Islet precursor cell (in vitro differentiated cells): Measurements from ENCODE around the gene MBNL2.

Source experiments
- DNase-seq: peaks from one replicate; pipeline ENCODE4 v3.0.0-alpha.2; 2018

MBNL2 gene

DNA sequence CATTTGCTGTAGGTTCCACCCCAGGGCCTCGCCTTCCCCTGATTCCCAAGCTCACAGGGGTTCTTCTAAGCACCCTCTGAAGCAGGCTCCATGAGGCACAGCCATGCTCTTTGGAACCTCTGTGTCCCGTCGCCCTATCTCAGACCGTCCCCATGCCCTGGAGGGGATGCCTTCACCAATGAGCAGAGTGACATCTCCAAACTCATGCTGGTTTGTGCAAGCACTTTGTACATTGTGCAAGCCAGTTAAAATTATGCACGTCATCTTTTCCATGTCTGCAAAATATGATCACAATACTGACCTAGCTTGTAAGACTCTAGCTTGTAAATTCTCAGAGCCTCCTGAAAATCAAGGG is 165.3 kb downstream of the MBNL2 start:
- no peak for DNase-seq

- no peak for DNase-seq
Measured at GRCh38 chr13:97387890-97388289, 165.8 kb downstream of the MBNL2 start.

DNA sequence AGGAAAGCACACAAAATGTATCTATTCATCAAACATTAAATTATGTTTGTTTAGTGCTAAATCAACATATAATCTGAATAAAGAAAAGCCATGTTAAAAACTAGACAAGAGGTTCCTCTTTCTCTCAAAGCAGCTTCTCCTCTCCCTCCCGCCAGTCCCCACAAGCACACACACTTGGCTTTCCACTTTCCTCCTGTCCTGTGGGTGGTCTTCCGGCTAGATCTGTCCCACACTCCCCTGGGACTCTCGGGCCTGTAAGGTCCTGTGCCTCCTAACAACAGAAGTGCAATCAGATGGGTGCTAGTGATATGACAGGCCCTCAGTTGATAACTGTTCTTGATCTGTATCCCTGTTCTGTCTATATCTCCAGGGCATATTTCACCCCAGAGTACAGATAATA is 166.2 kb downstream of the MBNL2 start:
- DNase-seq, result no peak

DNA sequence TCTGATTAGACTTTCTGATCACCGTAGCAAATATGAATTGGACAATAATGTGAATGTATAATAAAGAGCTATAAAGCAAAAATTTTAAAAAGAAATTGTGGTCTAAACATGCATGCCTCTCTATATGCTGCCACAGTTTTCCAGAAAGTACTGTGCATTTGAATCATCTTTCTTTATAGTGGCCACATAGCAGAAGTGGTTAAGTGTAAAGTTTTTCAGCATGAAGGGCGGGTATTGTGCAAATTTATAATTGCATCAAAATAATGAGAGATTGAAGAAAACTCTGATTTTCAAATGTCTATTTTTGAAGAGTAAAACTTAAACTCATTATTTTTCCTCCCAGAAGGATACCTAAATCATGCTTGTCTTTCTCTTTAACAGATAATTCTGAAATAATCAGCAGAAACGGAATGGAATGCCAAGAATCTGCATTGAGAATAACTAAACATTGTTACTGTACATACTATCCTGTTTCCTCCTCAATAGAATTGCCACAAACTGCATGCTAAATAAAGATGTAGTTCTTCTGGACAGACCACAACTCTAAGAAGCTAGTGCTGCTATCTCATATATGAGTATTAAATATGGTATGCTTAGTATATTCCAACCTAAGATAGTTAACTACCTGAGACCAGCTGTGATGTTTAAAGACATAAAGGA is 168.9 kb downstream of the MBNL2 start:
- DNase-seq, result no peak

- DNase-seq, result no peak
Measured at GRCh38 chr13:97392020-97392419, 169.9 kb downstream of the MBNL2 start.

- no peak for DNase-seq
Measured at GRCh38 chr13:97394542-97394941, 172.4 kb downstream of the MBNL2 start.

DNA sequence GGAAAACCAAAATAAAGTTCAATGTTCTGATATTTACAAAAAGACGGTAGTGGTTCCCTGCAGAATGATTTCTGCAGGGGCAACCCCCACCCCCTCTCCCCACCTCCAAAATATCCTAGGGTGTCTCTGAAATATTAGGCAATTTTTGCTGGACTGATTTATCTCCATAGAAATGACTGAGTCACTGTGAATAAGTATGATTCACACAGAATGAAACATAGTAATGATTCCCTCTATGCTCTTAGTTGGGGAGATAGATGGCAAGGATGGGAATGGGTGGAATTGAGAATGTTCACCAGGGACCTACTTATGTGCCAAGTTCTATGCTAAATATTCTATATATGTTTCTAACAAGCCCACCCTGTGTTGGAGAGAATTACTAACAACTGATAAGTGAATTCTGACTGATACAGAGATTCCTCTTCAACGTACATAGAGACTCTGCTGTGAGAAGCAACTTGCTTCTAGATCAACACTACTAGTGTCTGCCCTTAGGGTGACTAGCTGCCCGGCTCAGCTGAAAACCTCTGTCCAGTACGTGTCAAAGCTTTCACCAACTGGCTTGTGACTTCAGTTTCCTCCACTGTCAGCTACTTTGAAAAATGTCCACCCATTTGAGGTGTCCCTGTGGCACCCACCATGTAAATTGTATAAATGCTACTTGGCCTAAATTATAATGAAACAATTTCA is 173.5 kb downstream of the MBNL2 start:
- DNase-seq, result no peak

GRCh38 chr13:97397267-97397666 is 175.1 kb downstream of the MBNL2 start:
- no peak for DNase-seq

GRCh38 chr13:97401421-97401820 is 179.3 kb downstream of the MBNL2 start:
- DNase-seq, result no peak

DNA sequence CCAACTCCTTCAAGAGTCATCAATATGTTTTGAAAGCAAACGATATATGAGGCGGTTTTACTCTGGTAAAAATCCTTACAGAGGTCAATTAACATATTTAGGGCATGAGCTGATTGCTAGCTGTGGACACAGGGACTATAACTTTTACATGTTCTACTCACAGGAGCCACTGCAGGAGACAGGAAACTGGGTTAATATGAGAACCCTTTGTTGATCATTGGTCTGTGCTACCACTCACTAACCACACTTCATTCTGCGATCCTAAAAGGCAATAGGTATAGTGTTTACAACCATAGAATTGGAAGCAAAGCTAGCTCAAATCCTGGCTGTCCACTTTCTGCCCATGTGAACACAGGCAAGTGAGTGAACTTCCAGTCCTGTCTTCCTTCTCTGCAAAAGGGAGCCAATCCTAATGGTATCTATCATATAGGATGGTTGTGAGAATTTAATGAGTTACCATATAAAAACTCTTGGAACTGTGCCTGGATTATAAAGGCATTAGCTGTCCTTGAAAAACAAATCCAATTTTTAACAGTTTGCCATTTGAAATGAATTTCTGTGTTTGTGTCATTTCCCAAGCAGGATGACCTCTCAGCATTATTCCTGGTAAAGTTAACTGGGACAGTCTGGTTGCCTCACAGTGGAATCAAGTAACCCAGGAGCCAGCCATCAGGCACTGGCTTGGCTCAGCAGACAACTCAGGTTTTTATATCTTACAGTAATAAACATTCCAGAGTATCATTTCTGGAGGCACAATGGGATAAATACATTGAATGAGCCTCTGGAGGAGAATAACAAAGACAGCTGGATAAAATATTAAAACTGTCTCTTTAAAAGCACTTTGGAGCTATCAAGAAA is 182.0 kb downstream of the MBNL2 start:
- no peak for DNase-seq

- no peak for DNase-seq
Measured at GRCh38 chr13:97407540-97407939, 185.4 kb downstream of the MBNL2 start.

DNA sequence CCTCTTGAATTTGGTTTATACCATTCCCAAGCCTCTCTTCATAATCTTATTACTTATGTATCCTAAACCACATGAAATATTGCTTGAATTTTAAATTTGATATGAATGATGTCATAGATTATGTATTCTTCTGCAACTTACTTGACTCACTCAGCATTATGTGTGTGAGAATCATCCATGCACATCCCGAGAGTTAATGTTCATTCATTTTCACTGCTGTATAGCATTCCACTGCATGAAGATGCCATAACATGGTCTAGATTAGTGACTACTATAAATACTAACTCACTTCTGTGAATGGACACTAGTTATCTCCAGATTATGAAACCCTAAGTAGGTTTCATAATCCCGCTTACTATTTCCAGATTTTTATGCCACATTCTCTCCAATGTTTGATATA is 186.8 kb downstream of the MBNL2 start:
- no peak for DNase-seq

DNA sequence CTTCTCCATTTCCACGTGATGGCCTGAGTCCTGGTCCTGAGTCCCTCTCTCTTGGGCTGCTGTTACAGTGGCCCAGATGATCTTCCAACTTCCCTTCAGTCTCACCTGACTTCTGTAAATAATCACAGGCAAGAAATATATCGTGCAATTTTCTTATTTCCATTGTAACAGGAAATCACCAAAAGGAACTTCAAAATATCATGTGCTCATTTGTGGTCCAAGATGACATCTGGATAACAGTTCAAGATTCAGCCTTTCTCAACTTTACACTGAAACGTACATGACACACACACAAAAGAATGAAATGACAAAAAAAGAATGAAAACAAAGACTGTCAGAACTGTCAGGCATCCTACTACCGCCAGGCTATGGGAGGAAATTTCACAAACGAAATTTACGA is 189.9 kb downstream of the MBNL2 start:
- DNase-seq, result no peak

DNA sequence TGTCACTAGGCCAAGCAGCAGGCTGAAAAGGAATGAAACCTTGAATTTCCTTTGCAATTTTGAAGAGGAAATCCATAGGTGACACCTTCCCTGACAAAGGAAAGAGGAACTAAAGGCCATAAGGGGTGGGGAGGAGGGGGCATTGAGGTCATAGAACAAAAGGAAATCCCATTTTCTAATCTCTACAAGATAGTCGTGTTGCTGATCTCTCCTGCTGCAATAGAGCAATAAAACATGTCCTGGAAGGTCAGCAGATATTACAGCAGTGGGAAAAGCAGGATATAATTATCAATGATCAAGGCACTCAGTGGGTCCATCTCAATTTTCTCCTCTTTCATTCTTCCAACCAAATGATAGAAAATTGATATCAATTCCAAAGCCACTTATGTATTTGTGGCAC is 191.6 kb downstream of the MBNL2 start:
- DNase-seq, result no peak

DNA sequence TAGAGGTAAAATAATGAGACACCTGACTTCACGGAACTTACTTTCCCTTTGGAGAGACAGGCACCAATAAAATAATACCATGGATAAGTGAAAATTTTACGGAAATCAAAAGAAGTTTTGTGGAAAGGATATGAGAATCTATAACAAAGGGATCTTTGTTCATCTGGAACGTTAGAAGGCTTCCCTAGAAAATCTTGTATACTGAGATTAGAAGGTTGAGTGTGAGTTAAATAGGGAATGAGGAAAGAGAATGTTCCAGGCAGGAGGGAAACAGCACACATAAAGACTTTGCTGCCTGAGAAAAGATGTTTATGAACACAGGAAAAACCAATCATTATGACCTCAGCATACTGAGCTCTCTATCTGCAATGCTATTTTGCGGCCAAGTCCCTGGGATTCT is 192.3 kb downstream of the MBNL2 start:
- no peak for DNase-seq

GRCh38 chr13:97417698-97418097 is 195.6 kb downstream of the MBNL2 start:
- no peak for DNase-seq

- DNase-seq, result no peak
Measured at GRCh38 chr13:97422118-97423054, 200.3 kb downstream of the MBNL2 start.

GRCh38 chr13:97423300-97424045 is 201.3 kb downstream of the MBNL2 start:
- DNase-seq, result no peak

- DNase-seq, result no peak
Measured at GRCh38 chr13:97425590-97425989, 203.5 kb downstream of the MBNL2 start.

GRCh38 chr13:97426695-97427094 is 204.6 kb downstream of the MBNL2 start:
- no peak for DNase-seq

GRCh38 chr13:97429681-97430081 is 207.5 kb downstream of the MBNL2 start:
- no peak for DNase-seq

DNA sequence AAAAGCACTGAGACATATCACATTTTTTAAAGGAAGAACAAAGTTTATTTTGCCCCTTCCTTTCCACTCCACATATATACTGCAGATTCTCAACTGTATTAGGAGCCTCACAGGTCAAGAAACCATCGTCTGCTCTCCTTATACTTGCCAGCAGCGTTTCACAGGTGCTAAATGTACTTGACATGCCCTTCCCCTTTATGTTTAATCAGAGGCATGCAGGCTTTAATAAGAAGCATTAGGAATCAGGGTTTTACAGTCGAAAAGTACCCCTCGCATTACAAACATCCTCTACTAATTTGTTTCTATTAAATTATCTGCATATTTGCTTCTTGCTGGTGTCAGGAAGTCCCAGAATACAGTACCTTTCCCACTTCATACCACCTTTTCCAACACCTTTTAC is 208.2 kb downstream of the MBNL2 start:
- DNase-seq, result no peak
